ENCODE results near the gene IL11.

DNA sequence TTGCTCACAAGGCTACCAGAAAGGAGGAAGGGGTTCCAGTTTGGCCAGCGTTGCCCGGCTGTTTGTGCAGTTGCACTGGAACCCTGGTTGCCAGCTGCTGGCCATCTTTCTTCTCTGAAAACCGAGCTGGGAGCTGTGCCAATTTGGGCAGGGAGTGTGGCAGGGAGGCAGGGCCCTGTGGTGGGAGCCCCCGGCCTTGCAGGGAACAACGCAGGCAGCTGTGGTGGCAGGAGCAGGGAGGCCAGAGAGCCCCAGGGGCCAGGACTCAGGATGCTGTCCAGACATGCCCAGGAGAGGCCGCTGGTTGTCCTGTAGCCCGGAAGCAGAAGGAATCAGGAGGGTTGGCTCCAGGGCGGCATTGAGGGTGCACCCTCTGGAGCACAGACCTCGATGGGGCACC, 25.8 kb downstream of the IL11 start:
- TF ChIP-seq, protein P1, sequence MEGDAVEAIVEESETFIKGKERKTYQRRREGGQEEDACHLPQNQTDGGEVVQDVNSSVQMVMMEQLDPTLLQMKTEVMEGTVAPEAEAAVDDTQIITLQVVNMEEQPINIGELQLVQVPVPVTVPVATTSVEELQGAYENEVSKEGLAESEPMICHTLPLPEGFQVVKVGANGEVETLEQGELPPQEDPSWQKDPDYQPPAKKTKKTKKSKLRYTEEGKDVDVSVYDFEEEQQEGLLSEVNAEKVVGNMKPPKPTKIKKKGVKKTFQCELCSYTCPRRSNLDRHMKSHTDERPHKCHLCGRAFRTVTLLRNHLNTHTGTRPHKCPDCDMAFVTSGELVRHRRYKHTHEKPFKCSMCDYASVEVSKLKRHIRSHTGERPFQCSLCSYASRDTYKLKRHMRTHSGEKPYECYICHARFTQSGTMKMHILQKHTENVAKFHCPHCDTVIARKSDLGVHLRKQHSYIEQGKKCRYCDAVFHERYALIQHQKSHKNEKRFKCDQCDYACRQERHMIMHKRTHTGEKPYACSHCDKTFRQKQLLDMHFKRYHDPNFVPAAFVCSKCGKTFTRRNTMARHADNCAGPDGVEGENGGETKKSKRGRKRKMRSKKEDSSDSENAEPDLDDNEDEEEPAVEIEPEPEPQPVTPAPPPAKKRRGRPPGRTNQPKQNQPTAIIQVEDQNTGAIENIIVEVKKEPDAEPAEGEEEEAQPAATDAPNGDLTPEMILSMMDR (IDR thresholded peaks at IDR 0.05; ENCODE audit: poor library complexity), result no peak
- TF ChIP-seq EZH2 (IDR thresholded peaks at IDR 0.05; ENCODE audit: borderline replicate concordance) (no peak), EZH2phosphoT487 (IDR thresholded peaks at IDR 0.05; ENCODE audit: low read depth, severe bottlenecking, unreplicated experiment) (no peak)

Data from hepatocyte (in vitro differentiated cells).